Progenitor cell of endocrine pancreas (in vitro differentiated cells): Measurements from ENCODE around the gene CEP112. TPM values are rescaled to one million over a fixed set of nuclear protein-coding genes. Genes with fewer than 3 reads are reported as not detected.

ENCODE experiments used
- DNase-seq: peaks from one replicate; pipeline ENCODE4 v3.0.0; 2021; ENCODE audit warnings: low spot score; ENCODE audit not compliant: unreplicated experiment
- H3K27ac Mint-ChIP-seq: 2 replicates; pipeline ENCODE4 v1.8.0; 2021; ENCODE audit warnings: mild to moderate bottlenecking, moderate library complexity, mixed read lengths
- H3K27me3 Mint-ChIP-seq: 2 replicates; pipeline ENCODE4 v1.8.0; 2021; ENCODE audit warnings: mixed read lengths
- H3K36me3 Mint-ChIP-seq: 2 replicates; pipeline ENCODE4 v1.8.0; 2022; ENCODE audit warnings: mixed read lengths; ENCODE audit not compliant: insufficient read depth
- H3K4me1 Mint-ChIP-seq: 2 replicates; pipeline ENCODE4 v1.8.0; 2021; ENCODE audit warnings: low read depth, mixed read lengths
- H3K4me3 Mint-ChIP-seq: 2 replicates; pipeline ENCODE4 v1.8.0; 2021; ENCODE audit warnings: low read depth, mild to moderate bottlenecking, moderate library complexity, mixed read lengths
- H3K9me3 Mint-ChIP-seq: 2 replicates; pipeline ENCODE4 v1.8.0; 2021; ENCODE audit warnings: low read depth, mixed read lengths
- total RNA-seq: library from RNA; stranded (reverse); gene quantifications from 2 replicates; pipeline ENCODE4 v1.2.1, GENCODE V29; 2021
- TF ChIP-seq, protein P1 (sequence below): fragments of 200-600 bp; sonication (generic); IDR thresholded peaks from one replicate; pipeline ENCODE4 v1.5.0; 2021; ENCODE audit warnings: antibody characterized with exemption, mild to moderate bottlenecking; ENCODE audit not compliant: unreplicated experiment

CEP112 gene
- total RNA-seq, 1 donor from 2014 or later, result 24.3 TPM

DNA sequence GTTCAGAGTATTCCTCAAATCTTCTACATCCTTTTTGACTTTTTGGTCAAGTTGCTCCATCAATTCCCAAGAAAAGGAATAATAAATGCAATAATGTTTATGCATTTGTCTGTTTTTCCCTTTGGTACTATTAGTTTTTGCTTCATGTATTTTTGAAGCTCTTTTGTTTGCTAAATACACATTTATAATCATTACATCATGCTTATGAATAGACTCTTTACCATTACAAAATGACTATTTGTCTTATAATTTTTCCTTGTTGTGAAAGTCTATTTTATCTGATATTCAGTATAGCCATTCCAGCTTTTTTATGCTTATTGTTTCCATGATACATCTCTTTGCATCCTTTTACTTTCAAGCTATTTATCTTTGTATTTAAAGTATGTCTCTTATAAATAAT is 41.2 kb downstream of the CEP112 start:
- peaks cover 2% of the 10 kb centered on the region for H3K9me3 Mint-ChIP-seq
- TF ChIP-seq, protein P1, sequence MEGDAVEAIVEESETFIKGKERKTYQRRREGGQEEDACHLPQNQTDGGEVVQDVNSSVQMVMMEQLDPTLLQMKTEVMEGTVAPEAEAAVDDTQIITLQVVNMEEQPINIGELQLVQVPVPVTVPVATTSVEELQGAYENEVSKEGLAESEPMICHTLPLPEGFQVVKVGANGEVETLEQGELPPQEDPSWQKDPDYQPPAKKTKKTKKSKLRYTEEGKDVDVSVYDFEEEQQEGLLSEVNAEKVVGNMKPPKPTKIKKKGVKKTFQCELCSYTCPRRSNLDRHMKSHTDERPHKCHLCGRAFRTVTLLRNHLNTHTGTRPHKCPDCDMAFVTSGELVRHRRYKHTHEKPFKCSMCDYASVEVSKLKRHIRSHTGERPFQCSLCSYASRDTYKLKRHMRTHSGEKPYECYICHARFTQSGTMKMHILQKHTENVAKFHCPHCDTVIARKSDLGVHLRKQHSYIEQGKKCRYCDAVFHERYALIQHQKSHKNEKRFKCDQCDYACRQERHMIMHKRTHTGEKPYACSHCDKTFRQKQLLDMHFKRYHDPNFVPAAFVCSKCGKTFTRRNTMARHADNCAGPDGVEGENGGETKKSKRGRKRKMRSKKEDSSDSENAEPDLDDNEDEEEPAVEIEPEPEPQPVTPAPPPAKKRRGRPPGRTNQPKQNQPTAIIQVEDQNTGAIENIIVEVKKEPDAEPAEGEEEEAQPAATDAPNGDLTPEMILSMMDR, result no peak
- no peaks in the 10 kb centered on the region for H3K27me3 Mint-ChIP-seq
- H3K36me3 Mint-ChIP-seq, result peaks cover 9% of the 10 kb centered on the region
- no peaks in the 10 kb centered on the region for H3K4me1 Mint-ChIP-seq
- no peak overlapping the region for H3K27ac Mint-ChIP-seq
- DNase-seq, result no peak
- H3K4me3 Mint-ChIP-seq, result no peak overlapping the region

DNA sequence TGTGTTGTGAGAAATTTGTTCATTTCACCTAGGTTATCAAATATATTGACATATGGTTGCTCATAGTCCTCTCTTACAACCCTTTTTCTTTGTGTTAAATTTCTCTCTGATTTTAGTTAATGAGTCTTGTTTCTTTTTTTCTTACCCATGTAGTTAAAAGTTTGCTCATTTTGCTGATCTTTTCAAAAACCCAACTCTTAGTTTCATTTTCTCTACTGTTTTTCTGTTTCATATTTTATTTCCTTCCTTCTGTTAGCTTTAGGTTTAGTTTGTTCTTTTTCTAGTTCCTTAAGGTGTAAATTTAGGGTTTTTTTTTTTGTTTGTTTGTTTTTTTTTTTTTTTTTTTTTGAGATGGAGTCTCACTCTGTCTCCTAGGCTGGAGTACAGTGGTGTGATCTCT is 42.4 kb downstream of the CEP112 start:
- no peak overlapping the region for H3K4me3 Mint-ChIP-seq
- no peak for DNase-seq
- TF ChIP-seq, protein P1, result no peak

DNA sequence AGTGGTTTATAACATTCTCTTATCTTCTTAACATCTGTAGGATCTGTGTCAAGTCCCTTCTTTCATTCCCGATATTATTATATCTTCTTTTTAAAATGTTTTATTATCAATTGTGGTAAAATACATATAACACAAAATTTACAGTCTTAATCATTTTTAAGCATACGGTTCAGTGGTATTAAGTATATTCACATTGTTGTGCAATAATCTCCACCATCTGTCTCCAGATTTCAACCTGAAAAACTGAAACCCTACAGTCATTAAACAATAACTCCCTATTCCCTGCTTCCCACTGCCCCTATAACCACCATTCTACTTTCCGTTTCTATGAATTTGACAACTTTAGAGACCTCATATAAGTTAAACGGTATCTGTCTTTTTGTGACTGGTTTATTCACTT is 45.5 kb downstream of the CEP112 start:
- TF ChIP-seq, protein P1, result no peak
- no peak for DNase-seq
- H3K36me3 Mint-ChIP-seq, result peaks cover 8% of the 10 kb centered on the region
- no peaks in the 10 kb centered on the region for H3K27me3 Mint-ChIP-seq
- no peak overlapping the region for H3K27ac Mint-ChIP-seq
- peaks cover 2% of the 10 kb centered on the region for H3K9me3 Mint-ChIP-seq
- no peak overlapping the region for H3K4me3 Mint-ChIP-seq
- H3K4me1 Mint-ChIP-seq, result no peaks in the 10 kb centered on the region

More for the DNA sequence above, 42.4 kb downstream of the CEP112 start:
- Mint-ChIP-seq H3K4me1 (no peaks in the 10 kb centered on the region), H3K27me3 (no peaks in the 10 kb centered on the region), H3K27ac (no peak overlapping the region), H3K9me3 (peaks cover 2% of the 10 kb centered on the region), H3K36me3 (peaks cover 9% of the 10 kb centered on the region)

DNA sequence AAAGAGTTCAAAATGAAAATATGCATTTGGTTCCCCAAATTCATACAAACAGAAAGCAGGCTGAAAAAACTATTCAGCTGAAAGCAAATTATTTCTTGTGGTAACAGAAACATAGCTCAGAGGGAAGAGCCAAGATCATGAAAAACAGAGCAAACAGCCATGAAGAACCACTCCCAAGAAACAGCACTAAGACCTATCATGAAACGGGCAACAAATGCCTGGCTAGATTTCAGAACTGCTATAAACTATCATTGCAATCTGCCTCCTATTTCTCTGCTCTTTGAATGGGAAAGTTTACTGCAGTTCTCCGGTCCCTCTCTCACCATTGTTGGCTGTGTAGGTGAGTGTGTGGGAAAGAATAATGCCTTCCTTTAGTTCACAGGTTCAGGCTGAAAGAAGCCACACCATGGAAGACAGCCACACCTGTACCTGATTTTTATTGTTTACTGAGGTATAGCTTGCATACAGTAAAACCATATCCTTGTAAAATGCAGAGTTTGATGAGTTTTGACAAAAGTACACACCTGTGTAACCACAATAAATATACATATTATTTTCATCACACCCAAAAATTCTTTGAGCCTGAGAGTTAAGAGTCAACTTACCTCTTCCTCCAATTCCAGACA is 48.2 kb downstream of the CEP112 start:
- TF ChIP-seq, protein P1, result no peak
- DNase-seq, result no peak
- Mint-ChIP-seq H3K27me3 (no peaks in the 10 kb centered on the region), H3K27ac (no peak overlapping the region), H3K4me3 (no peak overlapping the region), H3K9me3 (peaks cover 2% of the 10 kb centered on the region), H3K36me3 (peaks cover 6% of the 10 kb centered on the region), H3K4me1 (no peaks in the 10 kb centered on the region)

DNA sequence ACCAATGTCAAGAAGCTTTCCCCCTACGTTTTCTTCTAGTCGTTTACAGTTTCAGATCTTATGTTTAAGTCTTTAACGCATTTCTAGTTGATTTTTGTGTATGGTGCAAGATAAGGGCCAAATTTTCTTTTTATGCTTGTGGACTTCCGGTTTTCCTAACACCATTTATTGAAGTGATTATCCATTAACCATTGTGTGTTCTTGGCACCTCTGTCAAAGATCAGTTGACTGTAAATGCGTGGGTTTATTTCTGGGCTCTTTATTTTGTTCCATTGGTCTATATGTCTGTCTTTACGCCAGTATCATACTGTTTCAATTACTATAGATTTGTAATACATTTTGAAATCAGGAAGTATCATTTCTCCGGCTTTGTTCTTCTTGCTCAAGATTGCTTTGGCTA is 49.5 kb downstream of the CEP112 start:
- DNase-seq, result no peak
- Mint-ChIP-seq H3K36me3 (peaks cover 6% of the 10 kb centered on the region), H3K27ac (no peak overlapping the region), H3K27me3 (no peaks in the 10 kb centered on the region), H3K4me1 (no peaks in the 10 kb centered on the region), H3K4me3 (no peak overlapping the region), H3K9me3 (peaks cover 4% of the 10 kb centered on the region)
- TF ChIP-seq, protein P1, result no peak
